ENCODE data around the gene CNN3. TPM values are rescaled to one million over a fixed set of nuclear protein-coding genes. Genes with fewer than 3 reads are reported as not detected.

Gene CNN3
- total RNA-seq, 3 donors from 2014 or later (not counting 1 experiment from before 2014, with no cell fraction given): 0.55 to 1.7 (median 0.96) TPM

DNA sequence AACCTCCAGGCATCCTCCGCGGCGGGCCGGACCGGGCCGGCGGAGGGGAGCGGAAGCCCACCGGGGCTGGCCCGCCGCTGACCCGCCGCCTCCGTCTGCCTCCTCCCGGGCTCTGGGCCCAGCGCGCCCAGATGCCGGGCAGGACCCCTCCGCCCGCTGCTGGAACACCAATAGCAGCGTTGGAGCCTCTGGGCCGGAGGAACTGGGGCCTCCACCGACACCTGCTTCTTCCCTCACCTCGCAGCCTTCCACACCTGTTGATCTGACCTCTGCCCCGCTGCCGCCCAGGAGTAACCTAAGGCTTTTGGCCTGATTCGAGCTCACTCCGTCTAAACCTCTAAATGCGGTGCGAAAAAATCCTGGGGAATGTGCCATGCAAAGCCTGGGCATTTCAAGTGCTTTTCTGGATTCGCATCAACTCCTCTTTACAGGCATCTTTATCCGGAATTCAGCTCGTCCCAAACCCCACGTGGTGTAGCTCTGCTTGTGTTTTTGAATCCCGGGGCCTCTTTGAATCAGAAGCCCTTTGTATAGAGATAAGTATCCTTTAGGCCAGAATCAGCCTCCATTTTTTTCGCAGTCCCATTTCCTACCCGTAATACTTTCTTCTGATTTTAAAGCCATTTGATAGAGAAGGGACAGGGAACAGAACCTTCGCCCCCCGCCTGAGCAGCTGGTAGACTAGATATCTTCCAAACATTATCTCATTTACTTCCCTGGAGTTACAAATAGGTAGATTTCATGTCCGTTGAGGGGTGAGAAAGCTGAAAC, 680 bp upstream of the CNN3 start:
- Mint-ChIP-seq H3K4me1 (peaks cover 21 to 23% of the 10 kb centered on the region in 2 donors), H3K27me3 (ENCODE audit: low read depth in 2 of 2) (peaks cover 42 to 49% of the 10 kb centered on the region in 2 donors), H3K9me3 (no peaks in the 10 kb centered on the region), H3K36me3 (no peaks in the 10 kb centered on the region), H3K27ac (peak overlapping the region; percentile 68 to 73), H3K4me3 (peak overlapping the region; percentile 90)
- intact Hi-C loops (cut with micrococcal nuclease): no loop called here
- Histone ChIP-seq H3K27ac (ENCODE audit: low read length) (no peak overlapping the region), H3K4me3 (ENCODE audit: low read length) (peak overlapping the region; percentile 12), H3K9me3 (ENCODE audit: control insufficient read depth, insufficient read depth, low read length) (no peaks in the 10 kb centered on the region), H3K27me3 (ENCODE audit: control insufficient read depth, insufficient read depth, low read length) (peaks cover 14% of the 10 kb centered on the region), H3K36me3 (ENCODE audit: control insufficient read depth, insufficient read depth, low read length) (no peaks in the 10 kb centered on the region), H3K4me1 (ENCODE audit: control insufficient read depth, insufficient read depth, low read length) (peaks cover 16% of the 10 kb centered on the region)
- TF ChIP-seq, protein P1, sequence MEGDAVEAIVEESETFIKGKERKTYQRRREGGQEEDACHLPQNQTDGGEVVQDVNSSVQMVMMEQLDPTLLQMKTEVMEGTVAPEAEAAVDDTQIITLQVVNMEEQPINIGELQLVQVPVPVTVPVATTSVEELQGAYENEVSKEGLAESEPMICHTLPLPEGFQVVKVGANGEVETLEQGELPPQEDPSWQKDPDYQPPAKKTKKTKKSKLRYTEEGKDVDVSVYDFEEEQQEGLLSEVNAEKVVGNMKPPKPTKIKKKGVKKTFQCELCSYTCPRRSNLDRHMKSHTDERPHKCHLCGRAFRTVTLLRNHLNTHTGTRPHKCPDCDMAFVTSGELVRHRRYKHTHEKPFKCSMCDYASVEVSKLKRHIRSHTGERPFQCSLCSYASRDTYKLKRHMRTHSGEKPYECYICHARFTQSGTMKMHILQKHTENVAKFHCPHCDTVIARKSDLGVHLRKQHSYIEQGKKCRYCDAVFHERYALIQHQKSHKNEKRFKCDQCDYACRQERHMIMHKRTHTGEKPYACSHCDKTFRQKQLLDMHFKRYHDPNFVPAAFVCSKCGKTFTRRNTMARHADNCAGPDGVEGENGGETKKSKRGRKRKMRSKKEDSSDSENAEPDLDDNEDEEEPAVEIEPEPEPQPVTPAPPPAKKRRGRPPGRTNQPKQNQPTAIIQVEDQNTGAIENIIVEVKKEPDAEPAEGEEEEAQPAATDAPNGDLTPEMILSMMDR (IDR thresholded peaks at IDR 0.05): no peak
- DNase-seq: peak in 1 of 2 donors; percentile 15
- whole genome bisulfite sequencing (ENCODE audit: insufficient coverage): 21% methylated on average over 38 of the region's 40 CpGs
- ATAC-seq: no peak

DNA sequence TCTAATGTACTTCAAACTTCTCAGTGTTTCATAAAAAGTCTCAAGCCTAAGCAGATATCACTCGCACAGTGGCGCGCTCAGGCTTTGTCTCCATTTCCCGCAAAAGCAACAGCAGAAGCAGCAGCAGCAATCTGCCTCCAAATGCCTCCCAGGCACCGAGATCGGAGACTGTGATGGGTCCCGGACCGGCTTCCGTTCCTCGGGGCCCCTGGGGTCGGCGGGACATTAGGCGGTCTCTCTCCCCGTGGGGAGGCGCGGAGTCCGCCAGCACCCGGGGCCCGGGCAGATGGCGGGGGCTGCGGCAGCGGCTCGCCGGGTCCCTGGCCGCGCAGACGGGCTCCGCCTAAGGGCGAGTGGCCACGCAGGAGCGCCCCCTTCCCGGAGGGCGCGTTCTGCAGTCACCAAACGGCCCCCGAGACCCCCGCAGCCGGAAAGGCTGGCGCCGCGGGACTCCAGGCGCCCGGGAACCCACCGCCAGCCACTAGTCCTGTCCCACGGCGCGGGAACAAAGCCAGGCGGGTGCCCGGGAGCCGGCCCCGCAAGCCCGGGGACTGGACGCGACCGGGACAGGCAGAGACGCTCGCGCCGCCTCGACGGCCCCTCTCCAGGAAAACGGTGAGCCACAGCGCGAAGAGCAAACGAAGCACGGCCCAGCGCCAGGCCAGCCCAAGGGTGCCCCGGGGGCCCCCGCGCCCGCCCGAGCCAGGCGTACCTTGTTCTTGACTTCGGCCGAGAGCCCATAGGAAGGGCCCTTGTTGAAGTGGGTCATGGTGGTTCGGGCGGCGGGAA, 590 bp downstream of the CNN3 start:
- H3K27me3 Mint-ChIP-seq (ENCODE audit: low read depth in 2 of 2): peaks cover 53 to 54% of the 10 kb centered on the region in 2 donors
- H3K4me1 ChIP-seq (ENCODE audit: control insufficient read depth, insufficient read depth, low read length): peaks cover 16% of the 10 kb centered on the region
- H3K4me3 Mint-ChIP-seq: peak overlapping the region; percentile 79
- TF ChIP-seq, protein P1 (IDR thresholded peaks at IDR 0.05): no peak
- DNase-seq (peak; percentile 19 to 43), ATAC-seq (peak in 2 of 3 donors; percentile 15)
- H3K9me3 ChIP-seq (ENCODE audit: control insufficient read depth, insufficient read depth, low read length): no peaks in the 10 kb centered on the region
- no peak overlapping the region for H3K27ac ChIP-seq (ENCODE audit: low read length)
- peaks cover 21 to 23% of the 10 kb centered on the region in 2 donors for H3K4me1 Mint-ChIP-seq
- under 1% methylated on average over 78 of the region's 78 CpGs for WGBS (ENCODE audit: insufficient coverage)
- intact Hi-C loops (cut with micrococcal nuclease): no loop called here
- H3K36me3 ChIP-seq (ENCODE audit: control insufficient read depth, insufficient read depth, low read length): no peaks in the 10 kb centered on the region
- peak overlapping the region in 1 of 2 donors; percentile 33 for H3K27ac Mint-ChIP-seq
- peaks cover 14% of the 10 kb centered on the region for H3K27me3 ChIP-seq (ENCODE audit: control insufficient read depth, insufficient read depth, low read length)
- H3K36me3 Mint-ChIP-seq: no peaks in the 10 kb centered on the region
- H3K4me3 ChIP-seq (ENCODE audit: low read length): peak overlapping the region; percentile 33
- no peaks in the 10 kb centered on the region for H3K9me3 Mint-ChIP-seq

DNA sequence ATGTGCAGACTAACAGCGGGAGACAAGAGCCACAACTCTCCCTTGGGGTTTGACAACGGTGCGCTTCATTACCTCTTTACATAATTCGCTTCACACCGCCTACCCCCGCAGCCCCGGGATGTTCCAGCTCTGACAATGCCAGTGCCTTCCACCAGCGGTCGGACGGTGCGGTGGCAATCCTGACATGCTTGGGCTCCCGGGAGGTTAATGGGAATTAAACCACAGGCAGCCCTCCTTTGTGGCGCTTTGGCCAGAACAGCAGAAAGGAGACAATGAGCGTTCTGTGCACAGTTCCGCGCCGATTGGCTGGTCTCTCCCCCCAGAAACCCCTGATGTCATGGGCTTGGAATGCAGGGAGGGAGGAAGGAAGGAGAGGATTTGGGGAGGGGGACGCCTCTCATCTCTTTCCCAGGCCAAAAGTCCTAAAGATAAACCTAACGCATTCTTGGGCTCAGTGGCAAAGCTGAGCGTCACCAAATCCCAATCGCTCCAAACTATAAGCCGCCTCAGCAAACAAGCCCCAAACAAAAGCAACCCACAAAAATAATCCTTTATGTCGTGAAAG, 1.3 kb downstream of the CNN3 start:
- Mint-ChIP-seq H3K36me3 (no peaks in the 10 kb centered on the region), H3K27me3 (ENCODE audit: low read depth in 2 of 2) (peaks cover 55 to 60% of the 10 kb centered on the region in 2 donors), H3K27ac (peak overlapping the region in 1 of 2 donors; percentile 33), H3K9me3 (no peaks in the 10 kb centered on the region), H3K4me1 (peaks cover 21 to 23% of the 10 kb centered on the region in 2 donors), H3K4me3 (peak overlapping the region; percentile 79)
- TF ChIP-seq, protein P1 (IDR thresholded peaks at IDR 0.05): no peak
- peak overlapping the region; percentile 18 for H3K4me3 ChIP-seq (ENCODE audit: low read length)
- peaks cover 14% of the 10 kb centered on the region for H3K27me3 ChIP-seq (ENCODE audit: control insufficient read depth, insufficient read depth, low read length)
- DNase-seq (peak in 1 of 2 donors; percentile 7), ATAC-seq (no peak)
- no peaks in the 10 kb centered on the region for H3K36me3 ChIP-seq (ENCODE audit: control insufficient read depth, insufficient read depth, low read length)
- 6% methylated on average over 23 of the region's 23 CpGs for WGBS (ENCODE audit: insufficient coverage)
- H3K4me1 ChIP-seq (ENCODE audit: control insufficient read depth, insufficient read depth, low read length): peaks cover 16% of the 10 kb centered on the region
- intact Hi-C loops (cut with micrococcal nuclease): no loop called here
- no peaks in the 10 kb centered on the region for H3K9me3 ChIP-seq (ENCODE audit: control insufficient read depth, insufficient read depth, low read length)
- no peak overlapping the region for H3K27ac ChIP-seq (ENCODE audit: low read length)

Data from natural killer cell (primary cell).